ENCODE data around the gene COG5. TPM values are rescaled to one million over a fixed set of nuclear protein-coding genes. Genes with fewer than 3 reads are reported as not detected.

Gene COG5
- total and polyA plus RNA-seq, 12 donors, result 4.4 to 43.8 (median 32.8) TPM

GRCh38 chr7:107594961-107595737 is 31.4 kb upstream of the COG5 start:
- H3K27me3 ChIP-seq, result no peaks in the 10 kb centered on the region
- H3K36me3 ChIP-seq (replicated peaks in 1 of 2), result no peaks in the 10 kb centered on the region
- H3K4me1 ChIP-seq (replicated peaks in 1 of 2), result peaks cover 0 to 20% of the 10 kb centered on the region in 2 donors
- H3K4me3 ChIP-seq, result no peak overlapping the region
- 37 to 47% (median 39%) methylated on average over 4 of the region's 4 CpGs for WGBS, 4 donors
- DNase-seq, result peak in 5 of 7 donors; percentile 14 to 59 (median 17)
- intact Hi-C loops (cut with DNase I), result no loop called here
- H3K27ac ChIP-seq, result peak overlapping the region in 4 of 5 donors; percentile 13 to 56 (median 36)
- H3K9me3 ChIP-seq (replicated peaks in 1 of 3), result peaks cover 0 to 7% (median 0%) of the 10 kb centered on the region in 3 donors
- TF ChIP-seq, protein P1, sequence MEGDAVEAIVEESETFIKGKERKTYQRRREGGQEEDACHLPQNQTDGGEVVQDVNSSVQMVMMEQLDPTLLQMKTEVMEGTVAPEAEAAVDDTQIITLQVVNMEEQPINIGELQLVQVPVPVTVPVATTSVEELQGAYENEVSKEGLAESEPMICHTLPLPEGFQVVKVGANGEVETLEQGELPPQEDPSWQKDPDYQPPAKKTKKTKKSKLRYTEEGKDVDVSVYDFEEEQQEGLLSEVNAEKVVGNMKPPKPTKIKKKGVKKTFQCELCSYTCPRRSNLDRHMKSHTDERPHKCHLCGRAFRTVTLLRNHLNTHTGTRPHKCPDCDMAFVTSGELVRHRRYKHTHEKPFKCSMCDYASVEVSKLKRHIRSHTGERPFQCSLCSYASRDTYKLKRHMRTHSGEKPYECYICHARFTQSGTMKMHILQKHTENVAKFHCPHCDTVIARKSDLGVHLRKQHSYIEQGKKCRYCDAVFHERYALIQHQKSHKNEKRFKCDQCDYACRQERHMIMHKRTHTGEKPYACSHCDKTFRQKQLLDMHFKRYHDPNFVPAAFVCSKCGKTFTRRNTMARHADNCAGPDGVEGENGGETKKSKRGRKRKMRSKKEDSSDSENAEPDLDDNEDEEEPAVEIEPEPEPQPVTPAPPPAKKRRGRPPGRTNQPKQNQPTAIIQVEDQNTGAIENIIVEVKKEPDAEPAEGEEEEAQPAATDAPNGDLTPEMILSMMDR (IDR thresholded peaks at IDR 0.05), result no peak
- no peak for TF ChIP-seq POLR2A (IDR thresholded peaks at IDR 0.05)

GRCh38 chr7:107593025-107593410 is 29.3 kb upstream of the COG5 start:
- 86 to 100% (median 95%) methylated on average over 1 of the region's 1 CpG for WGBS, 4 donors
- Histone ChIP-seq H3K4me1 (replicated peaks in 1 of 2) (peaks cover 0 to 20% of the 10 kb centered on the region in 2 donors), H3K9me3 (replicated peaks in 1 of 3) (peaks cover 0 to 7% (median 0%) of the 10 kb centered on the region in 3 donors), H3K36me3 (replicated peaks in 1 of 2) (no peaks in the 10 kb centered on the region), H3K27ac (no peak overlapping the region), H3K4me3 (no peak overlapping the region), H3K27me3 (no peaks in the 10 kb centered on the region)
- TF ChIP-seq, protein P1 (IDR thresholded peaks at IDR 0.05), result no peak
- no peak for TF ChIP-seq POLR2A (IDR thresholded peaks at IDR 0.05)
- intact Hi-C loops (cut with DNase I), result no loop called here
- DNase-seq, result no peak

- Histone ChIP-seq H3K27ac (no peak overlapping the region), H3K36me3 (replicated peaks in 1 of 2) (no peaks in the 10 kb centered on the region), H3K9me3 (replicated peaks in 1 of 3) (peaks cover 0 to 7% (median 0%) of the 10 kb centered on the region in 3 donors), H3K27me3 (no peaks in the 10 kb centered on the region), H3K4me1 (replicated peaks in 1 of 2) (peaks cover 0 to 20% of the 10 kb centered on the region in 2 donors), H3K4me3 (no peak overlapping the region)
- TF ChIP-seq POLR2A (IDR thresholded peaks at IDR 0.05), result no peak
- TF ChIP-seq, protein P1 (IDR thresholded peaks at IDR 0.05), result no peak
- 96 to 98% (median 97%) methylated on average over 5 of the region's 5 CpGs for WGBS, 4 donors
- intact Hi-C loops (cut with DNase I), result no loop called here
- no peak for DNase-seq
Observed at GRCh38 chr7:107592361-107593024, 28.8 kb upstream of the COG5 start.

- intact Hi-C loops (cut with DNase I), result no loop called here
- no peak overlapping the region for H3K27ac ChIP-seq
- peaks cover 0 to 7% (median 0%) of the 10 kb centered on the region in 3 donors for H3K9me3 ChIP-seq (replicated peaks in 1 of 3)
- H3K36me3 ChIP-seq (replicated peaks in 1 of 2), result no peaks in the 10 kb centered on the region
- no peaks in the 10 kb centered on the region for H3K27me3 ChIP-seq
- DNase-seq, result no peak
- H3K4me3 ChIP-seq, result no peak overlapping the region
- TF ChIP-seq, protein P1 (IDR thresholded peaks at IDR 0.05), result no peak
- no peak for TF ChIP-seq POLR2A (IDR thresholded peaks at IDR 0.05)
- WGBS, 4 donors, result 74 to 85% (median 79%) methylated on average over 3 of the region's 3 CpGs
- peaks cover 0 to 17% of the 10 kb centered on the region in 2 donors for H3K4me1 ChIP-seq (replicated peaks in 1 of 2)
Observed at GRCh38 chr7:107591421-107591820, 27.7 kb upstream of the COG5 start.

Data from adrenal gland (tissue), 12 donors.